NCI-H460 (cell line): ENCODE results near the gene EZH2. TPM values are rescaled to one million over a fixed set of nuclear protein-coding genes. Genes with fewer than 3 reads are reported as not detected.

Source experiments
- DNase-seq: peaks from one replicate; pipeline ENCODE4 v3.0.0-alpha.2; 2016; ENCODE audit warnings: low read depth; ENCODE audit errors: extremely low read depth
- total RNA-seq: library from RNA; depleted of rRNA; stranded (reverse); fragments of >200 nt; shearing (Covaris generic); gene quantifications from 2 replicates; pipeline ENCODE4 v1.2.3, GENCODE V29; 2014

Gene EZH2
- total RNA-seq, 1 experiment from 2014 or later = 35.5 TPM

DNA sequence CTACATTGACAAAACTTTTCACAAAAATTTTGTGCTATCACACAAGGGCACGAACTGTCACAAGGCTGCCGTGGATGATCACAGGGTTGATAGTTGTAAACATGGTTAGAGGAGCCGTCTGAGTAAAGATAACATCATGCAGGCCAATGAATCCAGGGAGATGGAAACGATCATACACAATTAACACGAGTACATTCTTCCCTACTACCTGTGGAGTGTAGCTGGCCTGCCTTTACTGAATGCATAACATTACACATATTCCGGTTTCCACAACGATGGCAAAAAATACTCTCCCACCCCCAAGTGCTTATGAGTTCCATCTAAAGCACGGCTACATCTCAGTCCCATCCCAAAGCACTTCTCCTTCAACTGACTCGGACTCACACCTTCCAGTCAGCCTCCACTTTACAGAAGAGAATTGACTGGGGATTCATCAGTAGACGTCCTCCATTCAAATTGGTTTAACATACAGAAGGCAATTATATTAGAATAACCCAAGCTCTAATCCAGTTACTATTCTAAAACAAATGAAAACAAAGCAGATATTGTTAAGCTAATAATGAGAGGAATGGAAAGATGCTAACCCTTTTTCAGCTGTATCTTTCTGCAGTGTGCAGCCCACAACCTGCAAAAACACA lies 69.0 kb downstream of the EZH2 start:
- DNase-seq = no peak

DNA sequence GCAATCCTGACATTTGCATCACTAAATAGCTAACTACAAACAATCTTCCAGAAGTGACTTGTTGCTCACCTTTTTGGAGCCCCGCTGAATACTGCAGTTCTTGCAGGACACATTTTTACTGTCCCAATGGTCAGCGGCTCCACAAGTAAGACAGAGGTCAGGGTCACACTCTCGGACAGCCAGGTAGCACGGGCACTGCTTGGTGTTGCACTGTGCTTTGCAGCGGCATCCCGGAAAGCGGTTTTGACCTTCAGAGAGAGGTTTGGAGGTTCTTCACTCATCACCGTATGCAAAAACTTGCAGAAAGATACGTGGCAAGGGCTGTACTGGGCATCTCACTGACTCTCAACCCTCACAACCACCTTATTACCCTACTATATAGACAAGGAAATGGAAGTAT lies 70.2 kb downstream of the EZH2 start:
- DNase-seq = no peak

DNA sequence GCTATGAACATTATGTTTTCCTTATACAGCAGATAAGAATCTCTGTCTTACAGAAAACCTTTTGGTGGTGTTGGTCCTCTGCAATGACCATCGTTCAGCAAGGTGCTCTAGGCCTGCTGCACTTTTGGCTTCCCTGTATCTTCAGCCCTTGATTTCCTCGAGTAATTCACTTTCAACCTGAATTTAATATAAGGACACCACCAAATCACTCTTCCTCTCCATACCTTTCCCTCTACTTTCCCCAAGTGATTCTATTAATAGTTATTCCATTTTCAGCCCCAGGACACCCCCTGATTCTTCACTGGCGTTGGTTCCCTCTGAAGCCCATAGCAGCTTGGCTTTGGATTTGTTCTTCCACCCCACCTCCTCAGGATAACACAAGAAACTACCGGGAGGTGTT lies 72.2 kb downstream of the EZH2 start:
- no peak for DNase-seq

DNA sequence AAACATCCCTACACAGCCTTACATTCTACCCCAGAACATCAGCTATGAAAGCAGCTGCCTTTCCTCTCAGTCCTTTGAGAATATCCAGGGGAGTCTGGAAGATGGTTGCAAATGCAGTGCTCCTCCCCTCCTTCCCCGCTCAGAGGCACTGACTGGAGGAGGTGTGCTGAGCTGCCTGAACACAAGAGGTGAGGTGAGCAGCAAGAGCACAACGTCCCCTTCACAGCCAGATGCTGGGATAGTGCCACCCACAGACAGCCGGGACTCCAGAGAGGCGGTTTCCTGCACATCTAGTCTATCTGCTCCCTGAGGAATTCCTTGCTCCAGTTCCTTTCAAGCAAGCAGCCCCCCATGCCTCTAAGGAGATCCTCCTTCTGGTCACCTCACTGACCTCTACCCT lies 74.2 kb downstream of the EZH2 start:
- no peak for DNase-seq

DNA sequence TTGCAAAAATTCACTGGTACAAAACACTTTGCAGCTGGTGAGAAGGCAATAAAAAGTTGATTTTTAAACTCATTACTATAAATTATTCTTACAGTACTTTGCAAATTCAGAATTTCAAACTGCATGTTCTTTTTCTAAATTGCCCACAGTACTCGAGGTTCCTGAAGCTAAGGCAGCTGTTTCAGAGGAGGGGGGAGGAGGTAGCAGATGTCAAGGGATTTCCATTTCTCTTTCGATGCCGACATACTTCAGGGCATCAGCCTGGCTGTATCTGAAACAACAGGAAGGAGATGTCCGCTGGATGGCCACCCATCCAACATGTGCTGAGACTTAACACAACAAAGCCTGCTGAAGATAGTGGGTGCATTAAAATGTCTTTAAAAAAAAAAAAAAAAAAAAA lies 76.7 kb downstream of the EZH2 start:
- DNase-seq = no peak

DNA sequence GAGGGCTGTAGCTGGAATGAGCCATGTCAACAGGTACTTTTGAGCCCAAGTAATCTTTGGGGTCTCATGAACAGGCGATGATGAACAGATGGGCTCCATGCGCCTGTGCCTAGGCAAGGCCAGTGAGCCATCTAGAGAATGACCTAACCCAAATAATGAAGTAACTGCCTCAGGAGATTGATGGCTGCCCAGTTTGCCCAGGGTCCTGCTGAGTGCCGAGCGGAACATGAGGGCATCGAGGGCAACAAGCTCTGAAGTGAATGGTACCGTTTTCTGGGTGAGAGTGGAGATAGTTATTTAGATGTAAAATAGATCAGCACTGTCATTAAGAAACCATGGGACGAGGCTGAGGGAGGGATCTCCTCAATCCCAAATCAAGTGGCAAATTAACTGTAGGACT lies 77.9 kb downstream of the EZH2 start:
- no peak for DNase-seq

DNA sequence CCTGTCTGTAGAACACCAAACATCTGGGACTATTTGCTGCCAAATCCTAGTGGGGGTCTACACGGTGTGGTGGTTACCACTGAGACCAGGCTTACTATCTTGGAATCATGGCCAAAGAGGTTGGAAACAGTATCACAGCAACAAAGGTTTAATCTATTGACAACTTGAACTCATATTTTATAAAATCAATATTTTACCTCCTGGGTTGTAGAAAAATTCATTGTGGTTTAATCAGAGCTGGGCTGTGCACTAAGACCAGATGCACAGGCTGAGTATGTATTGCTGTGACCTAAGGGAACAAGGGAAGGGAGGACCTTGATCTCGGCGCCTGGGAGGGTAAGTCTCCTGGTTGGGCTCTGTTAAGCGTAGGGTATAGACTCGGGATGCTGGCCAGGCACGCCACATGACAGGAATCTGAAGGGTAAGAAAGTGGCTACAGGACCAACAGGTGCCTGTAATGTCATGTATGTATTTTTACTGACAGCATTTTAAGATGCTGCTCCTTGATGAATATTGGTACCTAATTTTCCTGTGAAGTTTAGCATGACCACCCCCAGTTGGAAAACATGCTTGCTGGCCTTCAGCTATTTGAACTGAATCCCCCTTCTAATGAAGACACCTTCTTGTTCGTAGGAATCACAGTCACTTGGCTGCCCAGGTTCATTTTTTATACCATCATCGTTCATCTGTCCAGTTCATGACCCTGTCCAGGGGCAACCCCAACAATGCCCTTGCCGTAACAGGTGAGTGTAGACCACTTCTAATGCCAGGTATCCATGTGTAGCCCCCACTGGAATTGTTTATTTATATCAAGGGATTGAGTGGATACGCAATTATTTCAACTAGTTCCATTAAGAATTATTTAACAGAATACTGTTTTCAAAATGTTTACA lies 79.5 kb downstream of the EZH2 start:
- DNase-seq = no peak

DNA sequence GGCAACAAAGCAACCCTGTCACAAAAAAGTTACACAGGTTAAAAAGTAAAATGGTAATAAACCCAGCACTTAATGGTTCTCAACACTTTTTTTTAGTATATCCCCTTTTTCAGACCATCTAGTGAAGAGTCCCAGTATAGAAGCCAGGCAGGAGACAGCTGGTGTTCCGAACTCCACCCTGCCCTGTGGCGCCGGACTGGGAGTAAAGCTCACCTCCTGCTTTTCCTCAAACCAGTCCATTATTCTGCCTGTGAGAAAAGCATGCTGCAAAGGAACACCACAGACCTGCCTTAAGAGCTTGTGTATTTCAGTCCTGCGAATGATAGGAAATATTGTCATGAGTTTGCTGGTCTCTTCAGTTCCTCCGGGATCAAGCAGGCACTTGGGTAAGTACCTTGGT lies 81.0 kb downstream of the EZH2 start:
- DNase-seq = no peak

DNA sequence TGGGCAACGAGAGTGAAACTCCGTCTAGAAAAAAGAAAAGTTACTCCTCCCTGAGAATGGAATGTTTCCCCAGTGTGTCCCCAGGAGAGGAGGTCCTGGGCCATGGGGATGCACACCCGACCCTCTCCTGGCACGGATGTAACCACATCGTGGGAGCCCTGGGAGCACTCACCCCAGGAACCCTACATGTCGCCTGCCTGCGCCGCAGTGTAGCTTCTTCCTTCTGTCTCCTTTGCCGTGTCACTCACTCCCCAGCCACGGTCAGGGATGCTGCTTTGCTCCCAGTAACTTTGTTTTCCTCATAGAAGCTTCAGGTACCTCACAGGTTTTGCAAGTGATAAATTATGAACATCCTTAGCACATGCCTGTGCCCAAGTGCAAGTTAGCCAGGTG lies 82.0 kb downstream of the EZH2 start:
- DNase-seq = no peak

DNA sequence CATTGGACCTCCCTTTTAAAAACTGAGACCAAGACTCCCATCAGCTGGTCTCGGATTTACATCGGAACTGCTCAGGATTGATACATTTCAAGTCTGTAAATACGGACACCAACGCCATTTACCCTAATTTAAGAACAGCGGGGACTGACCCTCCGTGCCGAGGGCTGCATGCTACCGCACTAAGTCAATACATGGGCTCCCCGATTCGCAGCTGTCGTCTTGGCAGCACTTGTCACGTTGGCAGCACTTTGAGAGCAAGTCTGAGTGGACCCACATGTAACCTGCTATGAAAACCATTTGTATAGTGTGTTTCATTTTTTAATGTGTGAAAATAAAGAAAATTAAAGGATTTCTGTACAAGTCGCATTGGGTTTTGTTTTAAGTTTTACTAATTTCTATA lies 83.4 kb downstream of the EZH2 start:
- DNase-seq = no peak

DNA sequence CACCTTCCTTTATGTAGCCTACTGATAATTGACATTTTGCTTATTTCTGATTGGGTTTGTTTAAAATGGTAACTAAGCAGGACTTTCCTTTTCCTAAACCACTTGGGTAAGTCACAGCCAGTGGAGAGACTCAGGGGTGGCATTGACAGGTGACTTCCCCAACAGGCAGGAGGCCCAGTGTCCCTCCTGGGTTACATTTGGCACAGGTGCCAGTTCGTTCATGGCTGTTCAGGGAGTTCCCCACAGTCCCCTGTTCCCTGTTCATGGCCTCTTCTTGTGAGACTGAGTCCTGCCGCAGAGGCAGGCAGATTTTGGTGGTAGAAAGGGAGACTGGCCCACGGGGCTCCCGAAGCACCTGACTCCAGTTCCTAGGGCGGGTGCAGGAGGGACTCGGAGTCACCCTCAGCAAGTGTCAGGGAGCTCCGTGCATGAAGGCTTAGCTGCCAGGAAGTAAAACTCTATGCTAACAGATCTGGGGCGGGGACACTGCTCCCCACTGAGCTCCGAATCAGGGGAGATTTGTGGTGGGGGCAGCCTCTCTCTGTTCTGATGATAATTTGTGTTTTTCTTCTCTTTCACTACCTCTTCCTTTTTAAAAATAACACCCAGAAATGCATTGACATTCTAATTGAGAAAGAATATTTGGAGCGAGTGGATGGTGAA lies 84.1 kb downstream of the EZH2 start:
- DNase-seq = no peak

DNA sequence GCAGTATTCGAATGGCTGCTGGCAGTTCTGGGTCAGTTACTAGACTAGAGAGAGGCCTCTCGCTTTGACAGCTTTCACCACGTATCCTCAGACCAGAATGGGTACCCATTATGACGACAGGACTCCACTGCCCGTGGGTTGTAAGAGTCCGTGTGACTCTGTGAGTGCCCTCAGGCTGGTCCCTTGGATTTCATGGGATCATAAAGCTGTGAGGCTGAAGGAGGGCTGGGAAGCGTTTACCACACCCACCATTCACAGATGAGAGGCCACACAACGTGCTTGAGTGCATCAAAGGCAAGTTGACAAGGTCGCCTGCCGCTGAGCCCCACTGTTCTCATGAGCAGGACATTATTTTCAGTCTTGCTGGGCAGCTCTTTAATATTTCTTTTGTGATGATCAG lies 87.2 kb downstream of the EZH2 start:
- no peak for DNase-seq

DNA sequence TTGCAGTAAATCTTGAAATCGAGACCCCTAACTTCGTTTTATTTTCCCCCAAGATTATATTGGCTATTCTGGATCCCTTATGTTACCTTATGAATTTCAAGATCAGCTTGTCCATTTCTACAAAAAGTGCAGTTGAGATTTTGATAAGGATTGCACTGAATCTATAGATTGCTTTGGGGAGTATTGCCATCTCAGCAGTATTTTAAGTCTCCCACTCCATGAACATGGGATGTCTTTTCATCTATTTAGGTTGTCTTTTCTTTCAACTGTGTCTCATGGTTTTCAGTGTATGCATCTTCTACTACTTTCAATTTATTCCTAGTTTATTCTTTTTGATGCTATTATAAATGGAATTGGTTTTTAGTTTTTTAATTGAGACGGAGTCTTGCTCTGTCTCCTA lies 89.6 kb downstream of the EZH2 start:
- no peak for DNase-seq

DNA sequence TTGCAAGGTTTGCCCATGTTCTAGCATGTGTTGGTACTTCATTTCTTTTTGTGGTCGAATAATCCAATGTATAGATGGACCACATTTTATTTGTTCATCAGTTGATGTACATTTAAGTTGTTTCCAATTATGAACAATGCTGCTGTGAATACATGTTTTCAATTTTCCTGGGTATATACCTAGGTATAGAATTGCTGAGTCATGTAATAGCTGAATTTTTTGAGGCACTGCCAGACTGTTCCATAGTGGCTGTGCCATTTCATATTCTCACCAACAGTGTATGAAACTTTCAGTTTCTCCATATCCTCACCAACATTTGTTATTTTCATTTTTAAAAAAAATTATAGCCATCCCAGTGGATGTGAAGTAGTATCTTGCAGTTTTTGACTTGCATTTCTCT lies 90.5 kb downstream of the EZH2 start:
- no peak for DNase-seq

DNA sequence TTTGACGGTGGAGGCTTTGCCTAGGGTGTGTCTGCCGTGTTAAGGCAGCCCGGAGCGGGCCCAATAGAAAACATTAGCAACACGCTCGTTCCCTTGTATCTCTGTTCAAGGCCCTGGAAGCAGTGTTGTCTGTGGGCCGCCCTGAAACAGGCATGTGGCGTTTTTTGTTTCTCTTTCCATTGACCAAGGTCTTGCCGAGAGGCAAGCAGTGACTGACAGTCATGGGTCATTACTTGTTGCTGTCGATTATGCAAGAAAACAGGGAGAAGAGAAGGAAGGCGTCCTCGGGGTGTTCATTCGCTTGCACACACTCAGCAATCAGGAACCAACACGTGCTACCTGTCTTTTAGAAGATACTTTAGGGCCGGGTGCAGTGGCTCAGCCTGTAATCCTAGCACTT lies 92.5 kb downstream of the EZH2 start:
- DNase-seq = no peak

DNA sequence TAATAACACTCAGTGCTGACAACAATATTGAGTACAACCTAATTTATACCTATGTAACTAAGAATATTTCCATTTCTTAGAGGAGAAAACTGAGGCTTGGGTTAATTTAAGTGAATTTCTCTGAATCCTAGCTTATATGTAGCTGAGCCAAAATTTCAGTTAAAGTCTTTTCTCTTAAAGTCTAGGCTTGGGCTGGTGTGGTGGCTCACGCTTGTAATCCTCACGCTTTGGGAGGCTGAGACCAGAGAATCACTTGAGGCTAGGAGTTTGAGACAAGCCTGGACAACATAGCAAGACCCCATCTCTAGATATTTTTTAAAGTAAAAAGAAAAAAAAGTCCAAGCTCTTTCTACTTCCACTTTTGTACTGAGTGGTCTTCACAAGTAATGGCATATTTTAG lies 93.2 kb downstream of the EZH2 start:
- DNase-seq = no peak

DNA sequence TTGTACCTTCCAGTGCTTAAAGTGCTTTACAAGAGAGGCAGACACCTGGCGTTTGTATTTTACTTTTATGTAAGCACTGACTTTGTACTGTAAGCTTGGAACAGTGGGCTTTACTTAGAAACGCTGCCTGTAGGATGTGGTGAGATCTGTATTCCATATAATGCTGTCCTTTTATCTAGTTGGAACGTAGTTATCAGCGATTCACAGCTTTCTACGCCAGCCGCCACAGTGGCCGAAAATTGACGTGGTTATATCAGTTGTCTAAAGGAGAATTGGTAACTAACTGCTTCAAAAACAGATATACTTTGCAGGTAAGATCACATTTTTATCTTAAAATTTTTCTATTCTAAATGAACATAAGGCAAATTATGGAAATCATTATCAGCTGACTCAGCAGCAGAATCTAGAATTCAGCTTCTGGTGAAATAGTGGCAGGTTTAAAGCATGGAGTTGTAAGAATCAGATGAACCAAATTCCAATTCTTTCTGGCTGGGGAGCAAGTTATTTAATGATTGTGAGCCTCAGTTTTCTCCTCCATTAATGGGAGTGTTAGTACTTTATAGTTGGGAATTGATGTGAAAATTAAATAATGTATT lies 93.9 kb downstream of the EZH2 start:
- DNase-seq = no peak

DNA sequence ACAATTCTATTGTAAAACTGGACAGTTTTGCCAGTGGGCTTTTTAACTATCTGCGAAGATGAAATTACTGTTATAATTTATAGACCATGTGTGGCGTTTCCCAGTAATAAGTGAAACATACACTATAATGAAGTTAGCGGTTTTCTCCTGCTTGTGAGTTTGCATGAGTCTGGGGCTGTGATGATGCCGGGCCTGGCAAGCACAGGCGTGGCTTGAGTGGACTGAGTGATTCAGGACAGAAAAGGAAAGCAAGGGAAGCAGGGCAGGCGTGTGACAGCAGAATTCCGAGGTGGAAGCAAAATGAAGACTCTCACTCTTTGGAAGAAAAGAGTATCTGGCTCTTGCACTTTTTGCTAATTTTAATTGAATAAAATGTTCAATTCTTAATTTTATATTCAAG lies 94.9 kb downstream of the EZH2 start:
- no peak for DNase-seq

DNA sequence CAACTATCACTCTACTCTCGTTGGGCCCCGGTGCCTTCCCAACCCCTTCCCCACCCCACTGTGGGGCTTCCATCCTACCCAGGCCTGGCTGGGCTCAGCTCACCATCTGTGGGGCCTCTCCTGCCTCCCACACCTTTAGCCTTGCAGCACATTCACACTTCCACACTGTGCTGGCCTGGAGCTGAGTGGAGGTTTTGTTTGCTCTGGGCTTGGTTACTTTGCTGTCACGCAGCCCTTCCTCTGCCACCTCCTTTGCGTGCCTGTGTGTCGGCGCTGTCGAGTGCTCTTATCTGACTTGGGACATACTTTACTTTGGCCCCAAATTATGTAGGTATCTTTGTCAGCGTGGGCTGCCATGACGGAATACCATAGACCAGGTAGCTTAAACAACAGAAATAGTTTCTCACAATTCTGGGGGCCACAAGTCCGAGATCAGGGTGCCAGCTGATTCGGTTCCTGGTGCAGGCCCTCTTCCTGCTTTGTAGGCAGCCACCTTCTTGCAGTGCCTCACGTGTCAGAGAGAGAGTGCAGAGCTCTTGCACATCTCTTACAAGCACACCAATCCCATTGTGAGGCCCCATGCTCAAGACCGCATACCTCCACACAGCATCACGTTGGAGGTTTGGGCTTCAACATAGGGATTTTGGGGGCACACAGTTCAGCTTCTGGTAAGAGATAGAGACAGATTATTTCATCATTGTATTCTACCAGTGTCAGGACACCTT lies 96.4 kb downstream of the EZH2 start:
- no peak for DNase-seq

DNA sequence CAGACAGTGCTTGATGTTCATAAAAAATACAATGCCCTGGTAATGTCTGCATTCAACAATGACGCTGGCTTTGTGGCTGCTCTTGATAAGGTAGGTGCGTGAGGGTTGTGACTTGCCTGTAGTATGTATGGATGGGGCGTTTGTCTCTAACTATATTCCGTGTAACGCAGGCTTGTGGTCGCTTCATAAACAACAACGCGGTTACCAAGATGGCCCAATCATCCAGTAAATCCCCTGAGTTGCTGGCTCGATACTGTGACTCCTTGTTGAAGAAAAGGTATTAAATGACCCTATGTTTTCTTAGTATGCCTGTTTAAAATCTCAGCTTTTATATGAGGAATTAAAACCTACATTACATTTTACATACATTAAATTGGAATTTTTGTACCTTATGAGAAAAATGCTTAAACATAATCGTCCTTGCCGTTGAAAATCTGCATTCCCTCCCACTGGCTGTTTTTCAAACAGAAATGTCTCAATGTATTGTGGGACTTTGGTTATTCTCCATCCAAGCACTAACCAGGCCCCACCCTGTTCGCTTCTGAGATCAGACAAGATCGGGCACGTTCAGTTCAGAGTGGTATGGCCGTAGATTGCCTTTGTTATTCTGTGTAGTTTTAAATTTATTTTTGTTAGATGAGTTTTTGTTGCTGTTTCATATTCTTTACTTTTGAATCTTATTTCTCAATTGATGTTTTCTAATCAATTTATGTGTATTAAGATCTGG lies 100.1 kb downstream of the EZH2 start:
- DNase-seq = no peak
